Stimulated activated CD8-positive, alpha-beta memory T cell treated with anti-CD3 and anti-CD28 coated beads, Interleukin-4, amount 100 ng/mL, for 48 hours (primary cell): Measurements from ENCODE around the gene SLC12A2.

Source experiments
- DNase-seq: peaks from one replicate; pipeline ENCODE4 v3.0.0-alpha.2; 2020

The SLC12A2 gene

DNA sequence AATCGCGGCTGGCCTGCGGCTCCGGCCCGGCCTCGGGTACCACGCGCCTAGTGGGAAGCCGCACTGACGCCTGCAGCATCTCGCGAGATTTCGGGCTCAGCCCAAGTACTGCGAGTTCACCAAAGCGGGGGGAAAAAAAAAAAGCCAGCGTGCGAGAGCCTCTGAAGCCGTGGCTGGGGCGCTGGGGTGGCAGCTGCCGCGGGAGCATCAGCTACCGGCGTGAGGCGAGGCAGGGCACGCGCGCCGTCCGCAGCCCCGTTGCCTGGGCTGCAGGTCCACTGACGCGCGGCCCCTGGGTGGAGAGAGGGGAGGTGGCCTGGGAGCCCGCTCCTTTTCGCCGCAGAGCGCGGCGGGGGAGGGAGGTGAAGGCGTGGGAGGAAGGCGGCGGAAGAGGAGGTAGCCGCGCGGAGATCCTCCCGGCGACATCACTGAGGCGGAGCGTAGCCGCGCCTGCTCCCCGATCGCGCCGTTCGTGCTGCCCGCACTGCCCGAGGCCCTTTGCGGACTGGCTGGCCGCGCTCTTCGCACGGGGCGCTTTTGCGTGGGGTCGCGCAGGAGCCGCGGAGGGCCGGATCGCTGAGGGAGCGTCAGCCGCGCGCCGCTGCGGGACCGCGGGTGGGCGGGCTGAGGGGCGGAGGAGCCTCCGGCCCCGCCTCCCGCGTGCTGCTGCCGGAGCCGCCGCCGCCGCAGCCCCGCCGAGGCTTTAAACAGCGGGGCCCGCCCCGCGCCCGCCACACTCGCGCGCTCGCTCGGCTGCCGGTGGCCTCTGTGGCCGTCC lies at the start of gene SLC12A2:
TSS of gene SLC12A2 (plus strand) at position 734 of the 778 bp plus-strand sequence. CDS start 189 bp downstream, outside the sequence.
- peak; percentile 89 for DNase-seq

DNA sequence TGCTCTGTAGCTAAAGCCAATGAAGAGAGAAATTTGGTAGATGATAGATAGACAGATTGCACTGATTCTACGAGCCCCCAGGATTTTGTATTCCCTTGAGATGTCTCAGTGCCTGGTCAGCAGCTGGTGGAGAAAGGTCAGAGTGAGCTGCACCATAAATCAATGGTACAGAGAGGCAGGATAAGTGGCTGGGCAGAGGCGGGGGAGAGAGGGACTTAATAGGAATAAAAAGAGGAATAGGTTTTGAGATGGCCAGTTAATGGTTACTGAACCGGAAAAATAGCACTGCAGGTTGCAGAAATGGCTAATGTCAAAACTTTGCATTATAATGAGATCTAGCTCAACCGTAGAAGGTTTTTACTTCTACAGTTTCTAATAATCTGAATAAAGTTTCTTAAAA lies 47.9 kb upstream of the SLC12A2 start:
- no peak for DNase-seq

GRCh38 chr5:128036950-128037349 lies 46.6 kb upstream of the SLC12A2 start:
- no peak for DNase-seq

GRCh38 chr5:128038643-128039042 lies 44.9 kb upstream of the SLC12A2 start:
- no peak for DNase-seq

- no peak for DNase-seq
These were observed 42.6 kb upstream of the SLC12A2 start for GRCh38 chr5:128040927-128041326.

DNA sequence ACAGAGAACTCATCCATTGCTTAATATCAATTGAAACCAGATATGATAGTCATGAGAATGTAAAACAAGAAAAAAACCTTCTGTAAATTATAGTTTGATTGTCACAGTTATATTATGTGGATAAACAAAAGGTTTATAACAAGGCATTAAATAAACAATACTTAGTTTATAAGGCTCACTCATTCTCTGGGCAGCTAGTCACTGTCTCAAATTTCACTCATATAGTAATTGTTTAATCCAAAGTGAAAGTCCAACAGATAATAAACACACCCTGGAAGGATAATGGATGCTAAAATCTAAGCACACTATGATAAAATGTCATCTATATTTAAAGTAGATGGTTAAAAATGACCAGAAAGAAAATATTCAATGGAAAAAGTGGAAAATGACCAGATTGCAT lies 30.8 kb upstream of the SLC12A2 start:
- DNase-seq: no peak

DNA sequence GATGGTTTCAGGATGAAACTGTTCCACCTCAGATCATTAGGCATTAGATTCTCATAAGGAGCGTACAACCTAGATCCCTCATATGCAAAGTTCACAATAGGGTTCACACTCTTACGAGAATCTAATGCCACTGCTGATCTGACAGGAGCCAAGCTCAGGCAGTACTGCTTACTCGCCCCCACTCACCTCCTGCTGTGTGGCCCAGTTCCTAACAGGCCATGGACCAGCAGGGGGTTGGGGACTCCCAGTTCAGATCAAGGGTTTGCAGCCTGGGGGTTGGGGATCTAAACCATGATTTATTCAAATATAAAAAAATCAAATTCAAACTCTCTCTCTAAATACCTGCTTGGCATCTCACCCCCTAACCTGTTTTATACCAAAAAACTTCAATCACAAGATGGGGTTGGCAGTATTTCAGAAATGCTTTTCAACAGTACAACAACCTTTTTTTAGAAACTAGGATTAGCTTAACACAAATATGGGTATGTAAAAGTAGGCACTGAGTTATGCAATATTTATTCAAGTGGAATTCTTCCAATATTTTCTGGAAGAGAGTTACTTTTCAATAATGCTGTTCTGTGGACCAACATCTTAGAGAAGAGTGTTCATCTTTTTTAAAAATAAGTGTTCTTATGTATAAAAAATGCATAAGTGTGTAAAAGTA lies 30.1 kb upstream of the SLC12A2 start:
- DNase-seq: no peak

GRCh38 chr5:128060644-128061385 lies 22.8 kb upstream of the SLC12A2 start:
- no peak for DNase-seq

DNA sequence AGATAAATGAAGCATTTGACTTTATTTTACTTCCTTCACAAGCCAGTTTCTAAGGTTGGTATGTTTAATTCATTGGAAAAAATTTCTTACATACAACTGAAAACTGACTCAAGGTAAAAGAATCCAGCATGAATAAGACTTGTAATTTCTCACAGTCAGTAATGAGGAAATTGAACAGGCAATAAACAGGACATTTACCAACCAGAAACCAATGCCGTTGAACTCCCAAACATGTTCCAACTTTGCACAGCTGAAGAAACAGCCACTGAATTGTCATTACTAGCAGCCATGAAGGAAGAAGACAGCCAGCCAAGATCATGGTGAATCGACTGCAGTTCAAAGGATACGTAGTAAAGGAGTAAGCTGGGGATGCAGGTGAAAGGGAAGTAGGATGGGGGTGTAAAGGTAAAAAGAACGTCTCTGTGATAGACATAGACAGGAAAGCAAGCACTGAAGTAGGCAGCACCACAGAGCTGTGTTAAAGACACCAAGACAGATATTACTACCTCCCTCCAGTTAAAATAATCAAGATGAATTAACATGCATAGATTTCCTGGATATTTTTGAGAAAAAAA lies 21.3 kb upstream of the SLC12A2 start:
- no peak for DNase-seq

DNA sequence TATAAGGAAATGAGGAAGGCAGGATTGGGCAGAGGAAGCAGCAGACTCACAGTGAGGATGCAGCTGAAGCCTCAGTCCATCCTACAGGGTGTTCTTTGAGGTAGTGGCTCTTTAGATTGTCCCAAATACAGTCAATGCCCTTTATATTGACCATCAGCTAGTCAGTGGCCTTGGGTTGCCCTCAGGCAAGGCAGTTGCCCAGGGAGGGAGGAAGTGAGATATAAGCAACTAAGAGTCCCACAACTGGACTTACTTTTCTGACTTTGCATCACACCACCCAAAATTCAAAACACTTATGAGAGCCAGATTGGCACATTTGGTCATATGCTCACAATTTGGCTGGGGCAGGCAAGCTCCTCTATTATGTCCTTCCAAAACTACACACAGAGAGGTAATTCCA lies 9.4 kb upstream of the SLC12A2 start:
- DNase-seq: no peak

GRCh38 chr5:128074953-128075352 lies 8.6 kb upstream of the SLC12A2 start:
- no peak for DNase-seq

- DNase-seq: no peak
These were observed 6.0 kb upstream of the SLC12A2 start for GRCh38 chr5:128077526-128077925.

DNA sequence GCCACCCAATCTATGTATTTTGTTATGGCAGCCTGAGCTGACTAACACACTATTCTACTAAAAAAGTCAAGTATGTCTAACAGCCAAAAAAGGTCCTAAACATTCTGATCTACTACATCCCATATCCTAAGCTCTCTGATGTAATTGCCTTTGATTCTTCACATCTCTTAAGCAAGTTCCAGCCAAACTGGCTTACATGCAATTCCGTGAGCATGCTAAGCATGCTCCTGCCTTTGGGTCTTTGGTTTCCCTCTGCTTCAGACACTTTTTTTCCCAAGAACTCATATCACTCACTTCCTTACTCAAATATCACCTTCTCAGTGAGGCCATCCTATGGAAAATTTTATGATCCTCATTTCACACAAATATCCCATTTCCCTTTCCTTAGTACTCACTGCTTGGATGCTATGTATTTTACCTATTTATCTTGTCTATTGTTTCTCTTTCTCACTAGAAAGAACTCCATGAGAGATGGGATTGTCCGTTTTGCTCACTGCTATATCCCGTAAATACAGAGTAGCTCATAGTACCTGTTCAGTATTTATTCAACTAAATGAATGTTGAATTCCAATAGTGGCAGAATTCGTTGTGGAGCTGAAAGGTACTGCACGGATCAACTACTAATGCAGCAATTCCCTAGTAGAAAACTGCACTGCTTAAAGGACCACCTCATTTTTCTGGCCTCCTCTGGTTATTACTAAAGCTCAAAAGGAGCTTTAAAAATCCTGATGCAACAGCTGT lies 2.3 kb upstream of the SLC12A2 start:
- no peak for DNase-seq

DNA sequence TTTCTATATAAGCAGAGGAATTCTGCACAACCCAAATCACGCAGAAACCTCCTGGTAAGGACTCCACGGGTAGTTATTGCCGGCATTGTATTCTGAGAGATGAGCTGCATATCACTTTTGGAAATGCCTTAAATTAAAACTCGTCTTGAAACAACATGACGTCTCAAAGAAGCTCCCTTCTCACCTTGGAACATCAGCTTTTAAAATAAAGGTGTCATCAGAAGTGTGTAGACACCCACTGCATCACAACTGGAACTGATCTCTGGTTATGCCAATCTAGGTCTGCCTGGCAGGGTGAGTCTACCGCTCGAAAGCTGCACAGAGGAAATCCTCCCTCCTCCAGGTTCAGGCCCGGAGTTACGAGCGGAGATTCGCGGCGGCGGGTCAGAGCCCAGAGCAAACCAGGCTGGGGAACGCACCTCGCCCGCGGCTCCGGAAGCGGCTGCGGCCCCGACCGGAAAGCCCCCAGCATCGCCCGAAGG lies 974 bp upstream of the SLC12A2 start:
- no peak for DNase-seq

DNA sequence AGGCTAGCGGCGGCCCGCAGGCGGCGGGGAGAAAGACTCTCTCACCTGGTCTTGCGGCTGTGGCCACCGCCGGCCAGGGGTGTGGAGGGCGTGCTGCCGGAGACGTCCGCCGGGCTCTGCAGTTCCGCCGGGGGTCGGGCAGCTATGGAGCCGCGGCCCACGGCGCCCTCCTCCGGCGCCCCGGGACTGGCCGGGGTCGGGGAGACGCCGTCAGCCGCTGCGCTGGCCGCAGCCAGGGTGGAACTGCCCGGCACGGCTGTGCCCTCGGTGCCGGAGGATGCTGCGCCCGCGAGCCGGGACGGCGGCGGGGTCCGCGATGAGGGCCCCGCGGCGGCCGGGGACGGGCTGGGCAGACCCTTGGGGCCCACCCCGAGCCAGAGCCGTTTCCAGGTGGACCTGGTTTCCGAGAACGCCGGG lies 253 bp downstream of the SLC12A2 start:
- DNase-seq: no peak

- peak; percentile 57 for DNase-seq
These were observed 932 bp downstream of the SLC12A2 start for GRCh38 chr5:128084228-128085167.

DNA sequence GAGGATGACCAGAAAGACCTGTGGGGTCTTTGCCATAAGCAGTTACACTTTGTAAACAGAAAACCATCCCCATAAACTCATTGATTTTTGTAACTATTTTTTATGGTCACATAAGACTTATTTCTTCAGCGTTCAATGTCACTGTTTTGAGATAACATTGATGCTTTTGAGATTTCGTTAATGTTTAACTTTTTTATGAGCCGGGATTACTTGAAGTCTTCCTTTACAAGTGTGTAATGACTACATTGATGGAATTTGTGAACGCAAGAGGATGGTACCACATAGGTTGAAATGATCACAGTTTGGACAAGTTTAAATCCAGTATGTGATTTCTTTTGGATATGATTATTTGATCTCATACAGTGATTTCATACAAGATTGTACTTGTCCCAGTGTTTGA lies 1.8 kb downstream of the SLC12A2 start:
- no peak for DNase-seq

- DNase-seq: no peak
These were observed 8.0 kb downstream of the SLC12A2 start for GRCh38 chr5:128091579-128091978.

- DNase-seq: no peak
These were observed 8.6 kb downstream of the SLC12A2 start for GRCh38 chr5:128092144-128092543.

- DNase-seq: no peak
These were observed 9.8 kb downstream of the SLC12A2 start for GRCh38 chr5:128093368-128093767.

GRCh38 chr5:128097224-128097623 lies 13.7 kb downstream of the SLC12A2 start:
- no peak for DNase-seq
